Measurements from ENCODE around the gene ACADVL. TPM values are rescaled to one million over a fixed set of nuclear protein-coding genes. Genes with fewer than 3 reads are reported as not detected.

ACADVL gene
- total RNA-seq, 2 donors from 2014 or later = 589 to 593 TPM

- no peak for DNase-seq (ENCODE audit: low spot score)
- TF ChIP-seq, protein P1, sequence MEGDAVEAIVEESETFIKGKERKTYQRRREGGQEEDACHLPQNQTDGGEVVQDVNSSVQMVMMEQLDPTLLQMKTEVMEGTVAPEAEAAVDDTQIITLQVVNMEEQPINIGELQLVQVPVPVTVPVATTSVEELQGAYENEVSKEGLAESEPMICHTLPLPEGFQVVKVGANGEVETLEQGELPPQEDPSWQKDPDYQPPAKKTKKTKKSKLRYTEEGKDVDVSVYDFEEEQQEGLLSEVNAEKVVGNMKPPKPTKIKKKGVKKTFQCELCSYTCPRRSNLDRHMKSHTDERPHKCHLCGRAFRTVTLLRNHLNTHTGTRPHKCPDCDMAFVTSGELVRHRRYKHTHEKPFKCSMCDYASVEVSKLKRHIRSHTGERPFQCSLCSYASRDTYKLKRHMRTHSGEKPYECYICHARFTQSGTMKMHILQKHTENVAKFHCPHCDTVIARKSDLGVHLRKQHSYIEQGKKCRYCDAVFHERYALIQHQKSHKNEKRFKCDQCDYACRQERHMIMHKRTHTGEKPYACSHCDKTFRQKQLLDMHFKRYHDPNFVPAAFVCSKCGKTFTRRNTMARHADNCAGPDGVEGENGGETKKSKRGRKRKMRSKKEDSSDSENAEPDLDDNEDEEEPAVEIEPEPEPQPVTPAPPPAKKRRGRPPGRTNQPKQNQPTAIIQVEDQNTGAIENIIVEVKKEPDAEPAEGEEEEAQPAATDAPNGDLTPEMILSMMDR (IDR thresholded peaks at IDR 0.05) = no peak
- TF ChIP-seq POLR2A (IDR thresholded peaks at IDR 0.05) (no peak), POLR2AphosphoS5 (IDR thresholded peaks at IDR 0.05) (no peak)
- Histone ChIP-seq H3K4me1 (replicated peaks) (no peaks in the 10 kb centered on the region), H3K9me3 (no peaks in the 10 kb centered on the region), H3K27me3 (replicated peaks; ENCODE audit: insufficient read depth) (no peaks in the 10 kb centered on the region), H3K4me3 (peak overlapping the region; percentile 29 to 31), H3K27ac (no peak overlapping the region), H3K36me3 (no peaks in the 10 kb centered on the region)
- intact Hi-C loops (cut with DNase I) = no loop called here
- 79% methylated on average over 15 of the region's 15 CpGs for WGBS
These were observed 15.4 kb upstream of the ACADVL start for GRCh38 chr17:7204336-7204735.

DNA sequence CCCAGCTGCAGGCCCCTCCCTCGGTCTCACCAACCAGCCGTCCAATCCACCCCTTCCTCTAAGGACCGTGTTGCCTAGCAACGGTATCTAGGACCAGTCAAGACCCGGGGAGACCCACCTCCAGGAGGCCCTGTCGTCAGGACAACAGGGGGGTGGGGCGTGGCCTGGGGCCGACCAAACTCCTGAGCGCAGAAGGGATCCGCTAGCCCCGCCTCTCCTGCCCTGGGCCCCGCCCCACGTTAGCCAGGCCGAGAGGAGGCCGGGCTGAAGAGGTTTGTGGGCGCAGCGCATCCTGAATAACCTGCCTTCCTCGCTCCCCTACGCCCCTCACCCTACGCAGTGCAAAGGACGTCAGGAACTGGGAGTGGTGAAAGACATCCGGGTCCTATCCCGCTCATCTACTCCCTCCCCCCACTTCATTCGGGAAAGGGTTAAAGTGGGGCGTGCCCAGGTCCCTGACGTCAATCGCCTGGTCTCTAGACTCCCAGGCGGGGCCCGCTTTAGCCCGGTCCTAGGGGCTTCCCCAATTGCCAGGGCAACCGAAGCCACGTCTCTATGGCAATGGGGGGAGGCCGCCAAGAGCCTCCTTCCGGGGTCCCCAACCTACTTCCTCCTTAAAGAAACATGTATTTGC lies 14.8 kb upstream of the ACADVL start:
- no peak for DNase-seq (ENCODE audit: low spot score)
- TF ChIP-seq POLR2AphosphoS5 (IDR thresholded peaks at IDR 0.05) (peak; percentile 59), POLR2A (IDR thresholded peaks at IDR 0.05) (peak; percentile 13)
- TF ChIP-seq, protein P1 (IDR thresholded peaks at IDR 0.05) = no peak
- WGBS = 2% methylated on average over 31 of the region's 34 CpGs

GRCh38 chr17:7205561-7205960 lies 14.2 kb upstream of the ACADVL start:
- intact Hi-C loops (cut with DNase I) = no loop called here
- no peak for DNase-seq (ENCODE audit: low spot score)
- TF ChIP-seq, protein P1 (IDR thresholded peaks at IDR 0.05) = no peak
- no peak for TF ChIP-seq POLR2AphosphoS5 (IDR thresholded peaks at IDR 0.05)
- TF ChIP-seq POLR2A (IDR thresholded peaks at IDR 0.05) = no peak
- H3K27ac ChIP-seq = peak overlapping the region; percentile 20 to 60
- no peaks in the 10 kb centered on the region for H3K36me3 ChIP-seq
- no peaks in the 10 kb centered on the region for H3K4me1 ChIP-seq (replicated peaks)
- peak overlapping the region; percentile 29 to 31 for H3K4me3 ChIP-seq
- 38% methylated on average over 15 of the region's 15 CpGs for WGBS
- no peaks in the 10 kb centered on the region for H3K9me3 ChIP-seq
- no peaks in the 10 kb centered on the region for H3K27me3 ChIP-seq (replicated peaks; ENCODE audit: insufficient read depth)

More for the DNA sequence above, 14.8 kb upstream of the ACADVL start:
- H3K4me1 ChIP-seq (replicated peaks) = no peaks in the 10 kb centered on the region
- H3K36me3 ChIP-seq = no peaks in the 10 kb centered on the region
- H3K4me3 ChIP-seq = peak overlapping the region; percentile 29 to 31
- H3K27ac ChIP-seq = peak overlapping the region; percentile 20 to 60
- intact Hi-C loops (cut with DNase I) = no loop called here
- H3K9me3 ChIP-seq = no peaks in the 10 kb centered on the region
- H3K27me3 ChIP-seq (replicated peaks; ENCODE audit: insufficient read depth) = no peaks in the 10 kb centered on the region

DNA sequence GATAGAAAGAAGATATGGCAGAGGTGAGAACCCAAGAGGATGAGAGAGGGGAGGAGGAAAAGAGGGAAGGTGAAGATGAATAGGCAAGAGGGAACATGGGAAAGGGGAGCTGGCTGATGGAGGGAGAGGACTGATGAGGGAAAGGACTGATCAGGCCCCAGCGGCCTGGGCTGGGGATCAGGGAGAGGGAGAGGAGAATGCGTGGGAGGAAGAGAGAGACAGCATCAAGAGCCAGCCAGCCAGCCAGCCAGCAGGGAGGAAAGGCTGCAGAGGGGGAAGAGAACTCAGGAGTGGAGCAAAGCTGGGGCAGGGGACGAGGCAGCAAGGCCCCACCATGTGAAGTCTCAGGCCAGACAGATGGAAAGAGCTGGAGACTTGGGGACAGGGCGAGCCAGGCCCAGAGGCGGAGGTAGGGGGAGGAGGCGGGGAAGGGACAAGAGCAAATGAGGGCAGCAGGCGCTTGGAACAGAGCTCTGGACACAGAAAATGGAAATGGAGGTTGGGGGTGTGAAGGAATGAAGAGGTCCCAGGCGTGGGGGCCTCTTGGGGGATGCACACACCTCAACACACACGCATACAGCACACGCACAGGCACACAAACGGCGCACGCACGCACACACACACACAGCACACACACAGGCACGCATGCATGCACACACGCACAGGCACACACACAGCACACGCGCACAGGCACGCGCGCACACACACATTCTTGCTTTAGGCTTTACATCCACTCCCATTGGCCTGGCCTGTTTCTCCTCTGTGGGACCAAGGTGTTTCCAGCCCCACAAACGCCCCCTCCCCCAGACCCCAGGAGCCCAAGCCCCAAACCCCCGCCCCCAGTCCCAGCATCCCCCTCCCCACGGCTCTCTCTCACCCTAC lies 12.4 kb upstream of the ACADVL start:
- no peaks in the 10 kb centered on the region for H3K36me3 ChIP-seq
- no peaks in the 10 kb centered on the region for H3K9me3 ChIP-seq
- H3K4me3 ChIP-seq = no peak overlapping the region
- no peaks in the 10 kb centered on the region for H3K27me3 ChIP-seq (replicated peaks; ENCODE audit: insufficient read depth)
- no peaks in the 10 kb centered on the region for H3K4me1 ChIP-seq (replicated peaks)
- WGBS = 80% methylated on average over 22 of the region's 24 CpGs
- intact Hi-C loops (cut with DNase I) = no loop called here
- TF ChIP-seq POLR2A (IDR thresholded peaks at IDR 0.05) (no peak), POLR2AphosphoS5 (IDR thresholded peaks at IDR 0.05) (no peak)
- TF ChIP-seq, protein P1 (IDR thresholded peaks at IDR 0.05) = no peak
- no peak overlapping the region for H3K27ac ChIP-seq
- no peak for DNase-seq (ENCODE audit: low spot score)
